GM19025 (cell line): ENCODE results near the gene P4HA2.

Experiments
- ATAC-seq: cut with Tn5 transposase; IDR thresholded peaks from one replicate; pipeline ENCODE4 v1.9.1; 2021; ENCODE audit warnings: mild to moderate bottlenecking, low read depth, moderate library complexity; ENCODE audit not compliant: unreplicated experiment

The P4HA2 gene

GRCh38 chr5:132226516-132227234 lies 978 bp downstream of the P4HA2 start:
- ATAC-seq = no peak

- no peak for ATAC-seq
These were observed 2.3 kb downstream of the P4HA2 start for GRCh38 chr5:132225165-132226032.

DNA sequence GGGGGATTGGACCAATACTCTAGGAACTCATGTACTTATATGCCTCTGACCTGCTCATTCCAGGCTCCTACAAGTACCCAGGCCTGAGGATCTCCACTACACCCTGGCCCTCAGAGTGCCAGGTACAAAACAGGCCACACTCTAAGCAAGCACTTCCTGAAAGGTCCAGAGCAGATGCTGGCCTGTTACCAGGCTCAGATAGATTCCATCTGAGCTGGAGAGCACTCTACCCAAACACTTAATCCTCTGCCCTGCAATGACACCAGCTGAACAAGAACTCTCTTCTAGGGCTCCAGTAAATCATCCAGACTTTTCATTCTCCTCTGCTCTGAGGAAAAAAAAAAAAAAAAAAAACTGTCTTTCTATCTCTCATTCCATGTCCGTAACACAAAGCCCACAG lies 2.9 kb downstream of the P4HA2 start:
- ATAC-seq = no peak

- no peak for ATAC-seq
These were observed 3.8 kb downstream of the P4HA2 start for GRCh38 chr5:132223861-132224260.

DNA sequence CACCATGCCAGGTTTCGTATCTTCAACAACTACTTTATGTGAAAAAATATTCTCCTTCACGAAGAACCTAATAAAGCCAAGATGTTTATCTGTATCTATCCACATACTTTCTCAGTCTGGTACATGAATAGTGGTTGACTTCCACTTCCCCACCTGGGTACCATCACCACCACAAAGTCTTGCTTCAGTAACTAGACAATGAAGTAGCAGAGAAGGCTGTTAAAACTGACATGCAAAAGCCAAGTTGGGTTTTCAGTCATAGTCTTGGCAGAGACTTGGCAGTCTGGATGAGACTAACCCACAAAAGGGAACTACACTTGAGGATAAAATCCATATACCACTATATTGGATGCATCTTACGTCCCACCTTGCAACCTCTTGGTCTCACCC lies 5.0 kb downstream of the P4HA2 start:
- ATAC-seq = no peak

GRCh38 chr5:132221781-132222648 lies 5.6 kb downstream of the P4HA2 start:
- no peak for ATAC-seq

GRCh38 chr5:132220491-132220890 lies 7.2 kb downstream of the P4HA2 start:
- ATAC-seq = no peak

- ATAC-seq = no peak
These were observed 7.7 kb downstream of the P4HA2 start for GRCh38 chr5:132219981-132220380.

GRCh38 chr5:132219289-132219970 lies 8.2 kb downstream of the P4HA2 start:
- no peak for ATAC-seq

DNA sequence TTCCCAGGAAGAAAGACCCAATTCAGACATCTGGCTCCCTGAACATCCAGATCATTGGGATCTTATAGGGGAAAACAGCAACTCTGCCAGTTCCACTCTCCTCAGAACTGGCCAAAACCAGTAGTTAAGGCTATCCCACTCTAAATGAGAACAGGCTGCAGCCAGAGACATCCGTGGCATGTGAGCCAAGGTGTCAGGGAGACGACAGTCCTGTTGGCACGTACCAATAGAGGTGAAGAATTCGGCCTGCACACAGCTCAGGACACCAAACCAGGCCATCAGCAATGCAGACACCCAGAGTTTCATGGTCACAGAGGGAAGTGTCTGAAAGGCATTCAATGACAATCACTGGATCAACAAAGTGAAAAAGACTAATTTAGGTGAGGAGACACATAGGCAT lies 9.3 kb downstream of the P4HA2 start:
- no peak for ATAC-seq

- ATAC-seq = no peak
These were observed 12.3 kb downstream of the P4HA2 start for GRCh38 chr5:132215329-132215728.

- no peak for ATAC-seq
These were observed 13.2 kb downstream of the P4HA2 start for GRCh38 chr5:132214491-132214890.

- ATAC-seq = no peak
These were observed 14.0 kb downstream of the P4HA2 start for GRCh38 chr5:132213666-132214065.

DNA sequence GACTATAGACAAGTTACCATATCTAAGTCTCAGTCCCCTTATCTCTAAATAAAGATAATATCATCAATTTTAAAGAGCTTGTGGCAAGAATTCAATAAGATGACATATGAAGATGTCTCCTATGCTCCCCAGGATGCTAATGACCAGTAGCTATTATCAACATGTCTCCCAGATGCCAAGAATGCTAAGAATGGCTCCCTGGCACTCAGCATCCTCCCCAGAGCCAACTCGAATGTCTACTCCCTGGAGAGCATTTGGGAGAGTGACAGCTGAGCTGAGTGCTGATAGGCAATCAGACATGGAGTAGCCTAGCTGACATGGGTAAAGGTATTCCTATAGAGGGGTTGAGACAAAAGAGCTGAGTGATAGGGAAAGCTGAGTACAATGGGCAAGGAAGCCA lies 15.9 kb downstream of the P4HA2 start:
- no peak for ATAC-seq

DNA sequence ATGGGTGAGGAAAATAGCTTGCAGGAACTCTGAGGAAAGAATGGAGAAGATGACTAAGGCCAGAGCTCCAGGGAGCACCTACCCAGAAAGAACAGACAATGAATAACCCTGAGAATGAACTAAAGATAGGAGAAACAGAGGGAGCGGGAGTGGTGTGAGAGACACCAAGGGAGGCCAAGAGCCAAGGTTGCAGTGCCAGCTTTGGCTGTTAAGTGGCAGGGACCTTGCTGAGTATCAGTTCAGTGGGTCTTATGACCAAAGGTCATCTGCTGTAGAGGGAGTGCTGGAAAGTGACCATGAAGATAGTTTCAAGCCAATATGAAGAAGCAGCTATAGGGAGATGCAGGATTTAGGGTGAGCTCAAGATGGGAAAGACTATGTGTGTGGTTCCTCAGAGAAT lies 16.7 kb downstream of the P4HA2 start:
- ATAC-seq = no peak

DNA sequence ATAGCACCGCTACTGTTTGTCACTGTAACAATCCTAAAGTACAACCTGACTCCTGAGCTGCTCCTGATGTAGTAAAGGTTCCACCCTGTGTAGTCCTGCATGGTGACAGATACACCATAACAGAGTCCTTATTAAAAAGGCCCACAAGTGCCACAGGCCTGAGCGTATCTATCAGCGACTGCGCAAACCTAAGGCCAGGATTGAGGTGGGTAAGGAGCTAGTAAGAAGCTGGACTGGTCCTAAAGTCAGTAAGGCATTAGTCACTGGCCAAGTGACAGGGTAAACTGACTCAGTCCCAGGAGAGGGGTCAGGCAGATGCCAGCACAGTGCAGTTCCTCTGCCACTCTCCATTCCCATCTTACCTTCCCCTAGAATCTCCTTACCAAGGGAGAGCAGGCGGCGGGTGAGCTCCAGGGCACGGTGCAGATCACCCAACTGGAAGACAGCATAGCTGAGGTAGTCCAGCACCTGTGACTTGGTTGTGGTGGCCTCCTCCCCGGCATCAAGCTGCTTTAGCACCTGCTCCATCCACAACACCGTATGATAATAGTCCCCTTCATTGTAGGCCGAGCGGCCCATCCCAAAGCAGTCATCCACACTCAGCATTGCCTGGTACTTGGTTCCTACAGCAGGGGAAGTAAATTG lies 17.6 kb downstream of the P4HA2 start:
- no peak for ATAC-seq

- no peak for ATAC-seq
These were observed 18.5 kb downstream of the P4HA2 start for GRCh38 chr5:132209131-132209530.

- no peak for ATAC-seq
These were observed 19.9 kb downstream of the P4HA2 start for GRCh38 chr5:132207778-132208177.

DNA sequence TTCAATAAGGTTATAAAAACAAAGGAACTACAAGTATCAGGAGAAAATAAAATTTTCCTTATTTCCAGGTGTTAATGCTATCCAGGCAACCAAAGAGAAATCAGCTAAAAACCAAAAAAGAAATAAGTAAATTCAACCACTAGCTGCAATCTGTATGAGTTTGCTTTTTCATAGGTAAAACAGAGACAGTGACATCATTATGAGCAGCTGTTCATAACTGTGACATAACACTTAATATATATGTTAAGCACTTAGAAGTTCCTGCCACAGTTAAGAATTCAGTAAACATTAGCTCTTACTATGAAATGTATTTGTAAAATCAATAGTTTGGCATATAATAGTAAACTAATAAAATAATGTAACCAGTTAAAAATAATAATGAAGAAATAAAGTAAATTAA lies 20.9 kb downstream of the P4HA2 start:
- no peak for ATAC-seq
